Neural cell (in vitro differentiated cells): ENCODE data around the gene RPL36A. TPM values are rescaled to one million over a fixed set of nuclear protein-coding genes. Genes with fewer than 3 reads are reported as not detected.

Source experiments
- H2AFZ ChIP-seq: fragments of 200-600, 300-800 bp; sonication (generic), shearing (Covaris generic); 2 replicates; pipeline ENCODE4 v1.6.0; 2014; ENCODE audit warnings: low read depth, mild to moderate bottlenecking, antibody characterized with exemption, low read length, moderate library complexity
- H3F3A ChIP-seq: fragments of 200-600 bp; shearing (Covaris generic); 2 replicates; pipeline ENCODE4 v1.6.1; 2016; ENCODE audit warnings: mild to moderate bottlenecking, moderate library complexity, mixed read lengths, antibody characterized with exemption, low read length; ENCODE audit not compliant: insufficient read depth, poor library complexity, severe bottlenecking
- H3K27ac ChIP-seq: fragments of 200-600, 300-800 bp; sonication (generic), shearing (Covaris generic); 2 replicates; pipeline ENCODE4 v1.5.1; 2014; ENCODE audit warnings: mild to moderate bottlenecking, low read length, moderate library complexity
- H3K27me3 ChIP-seq: fragments of 300-800, 200-600 bp; sonication (generic), shearing (Covaris generic); 2 replicates; pipeline ENCODE4 v1.6.0; 2014; ENCODE audit warnings: mild to moderate bottlenecking, low read depth, low read length, moderate library complexity; ENCODE audit not compliant: insufficient read depth
- H3K36me3 ChIP-seq: fragments of 300-800, 200-600 bp; sonication (generic), shearing (Covaris generic); 2 replicates; pipeline ENCODE4 v1.5.1; 2014; ENCODE audit warnings: mild to moderate bottlenecking, antibody characterized with exemption, low read length, moderate library complexity; ENCODE audit not compliant: insufficient read depth
- H3K4me2 ChIP-seq: fragments of 300-800, 200-600 bp; sonication (generic), shearing (Covaris generic); 2 replicates; pipeline ENCODE4 v1.6.0; 2014; ENCODE audit warnings: mild to moderate bottlenecking, low read length
- H3K4me3 ChIP-seq: fragments of 300-800, 200-600 bp; sonication (generic), shearing (Covaris generic); 2 replicates; pipeline ENCODE4 v1.5.1; 2014; ENCODE audit warnings: mild to moderate bottlenecking, low read length, moderate library complexity
- H3K79me2 ChIP-seq: fragments of 200-600 bp; shearing (Covaris generic); replicated peaks from 2 replicates; pipeline ENCODE4 v1.6.0; 2014; ENCODE audit warnings: mild to moderate bottlenecking, low read length, moderate library complexity; ENCODE audit not compliant: insufficient read depth
- H3K9ac ChIP-seq: fragments of 300-800, 200-600 bp; sonication (generic), shearing (Covaris generic); 2 replicates; pipeline ENCODE4 v1.6.1; 2016; ENCODE audit warnings: mild to moderate bottlenecking, low read length, mixed read lengths
- H3K9me2 ChIP-seq: fragments of 200-600 bp; shearing (Covaris generic); 2 replicates; pipeline ENCODE4 v1.6.1; 2016; ENCODE audit warnings: mild to moderate bottlenecking, low read length, mixed read lengths; ENCODE audit not compliant: insufficient read depth
- H3K9me3 ChIP-seq: fragments of 200-600, 300-800 bp; sonication (generic), shearing (Covaris generic); 2 replicates; pipeline ENCODE4 v1.6.1; 2016; ENCODE audit warnings: mild to moderate bottlenecking, mixed run types, low read length, moderate library complexity, mixed read lengths
- H4K20me1 ChIP-seq: fragments of 200-600 bp; shearing (Covaris generic); 2 replicates; pipeline ENCODE4 v1.6.1; 2016; ENCODE audit warnings: mild to moderate bottlenecking, mixed run types; ENCODE audit not compliant: insufficient read depth
- EP300 ChIP-seq: fragments of 450-650 bp; conservative IDR thresholded peaks from 2 replicates; pipeline ENCODE4 v1.6.1; 2014; ENCODE audit warnings: antibody characterized with exemption, mild to moderate bottlenecking, moderate library complexity; ENCODE audit not compliant: poor library complexity, severe bottlenecking
- EZH2 ChIP-seq: fragments of 200-600, 300-800 bp; shearing (Covaris generic), sonication (generic); IDR thresholded peaks from 2 replicates; pipeline ENCODE4 v1.6.1; 2014; ENCODE audit warnings: antibody characterized with exemption, low read length, borderline replicate concordance, mild to moderate bottlenecking; ENCODE audit not compliant: insufficient read depth, poor library complexity, severe bottlenecking
- MXI1 ChIP-seq: fragments of 450-650 bp; conservative IDR thresholded peaks from 2 replicates; pipeline ENCODE4 v1.6.1; 2014; ENCODE audit warnings: antibody characterized with exemption, mild to moderate bottlenecking; ENCODE audit not compliant: poor library complexity, severe bottlenecking
- POLR2AphosphoS5 ChIP-seq: IDR thresholded peaks from 2 replicates; pipeline ENCODE4 v1.6.1; 2012
- RAD21 ChIP-seq: fragments of 450-650 bp; conservative IDR thresholded peaks from 2 replicates; pipeline ENCODE4 v1.6.1; 2014; ENCODE audit warnings: antibody characterized with exemption, mild to moderate bottlenecking, moderate library complexity
- SMC3 ChIP-seq: fragments of 450-650 bp; conservative IDR thresholded peaks from 2 replicates; pipeline ENCODE4 v1.6.1; 2014; ENCODE audit warnings: antibody characterized with exemption, mild to moderate bottlenecking, moderate library complexity; ENCODE audit not compliant: poor library complexity
- TAF1 ChIP-seq: IDR thresholded peaks from 2 replicates; pipeline ENCODE4 v1.6.1; 2012; ENCODE audit warnings: low read depth
- polyA plus RNA-seq: library from polyadenylated mRNA; depleted of rRNA; stranded (reverse); fragments of >200 nt; gene quantifications from 2 replicates; pipeline ENCODE4 v1.2.3, GENCODE V29; 2014
- TF ChIP-seq, protein P1 (sequence below): fragments of 450-650 bp; IDR thresholded peaks from 2 replicates; pipeline ENCODE4 v1.5.1; 2014; ENCODE audit warnings: antibody characterized with exemption, mild to moderate bottlenecking, moderate library complexity; ENCODE audit not compliant: poor library complexity, severe bottlenecking
- TF ChIP-seq, protein P2 (sequence below): IDR thresholded peaks from 2 replicates; pipeline ENCODE4 v1.6.1; 2012; ENCODE audit warnings: borderline replicate concordance

RPL36A gene
- polyA plus RNA-seq, 1 donor from 2014 or later: 1,978 TPM

DNA sequence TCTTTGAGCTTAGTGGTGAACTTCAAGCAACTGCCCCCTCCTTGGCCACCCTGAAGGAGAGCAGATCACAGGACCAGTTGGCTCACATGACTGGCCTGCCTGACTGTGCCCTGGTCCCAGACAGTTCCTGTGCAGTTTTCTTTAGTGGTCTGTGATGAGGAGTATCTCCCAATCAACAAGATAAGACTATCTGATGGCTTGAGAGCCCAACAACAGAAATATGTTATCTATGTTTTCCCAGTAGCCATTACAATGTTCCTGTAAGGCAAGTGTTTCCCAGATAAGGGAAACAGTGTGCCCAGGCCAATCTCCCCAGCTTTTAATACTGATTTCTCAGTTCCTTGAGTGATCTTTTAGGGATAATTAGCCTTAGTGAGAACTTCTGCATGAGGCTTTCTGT lies 28.1 kb upstream of the RPL36A start:
- H3F3A ChIP-seq: no peaks in the 10 kb centered on the region
- no peak for TF ChIP-seq POLR2AphosphoS5
- no peak for TF ChIP-seq EZH2
- no peak for TF ChIP-seq MXI1
- no peaks in the 10 kb centered on the region for H3K79me2 ChIP-seq
- no peak overlapping the region for H2AFZ ChIP-seq
- H4K20me1 ChIP-seq: no peaks in the 10 kb centered on the region
- no peaks in the 10 kb centered on the region for H3K9me3 ChIP-seq
- H3K4me3 ChIP-seq: no peak overlapping the region
- H3K9me2 ChIP-seq: no peaks in the 10 kb centered on the region
- H3K27ac ChIP-seq: no peak overlapping the region
- no peak overlapping the region for H3K4me2 ChIP-seq
- no peaks in the 10 kb centered on the region for H3K27me3 ChIP-seq
- H3K36me3 ChIP-seq: no peaks in the 10 kb centered on the region
- H3K9ac ChIP-seq: no peak overlapping the region

GRCh38 chrX:101365301-101365795 lies 25.5 kb upstream of the RPL36A start:
- no peak overlapping the region for H3K4me2 ChIP-seq
- H4K20me1 ChIP-seq: no peaks in the 10 kb centered on the region
- TF ChIP-seq RAD21: no peak
- TF ChIP-seq TAF1: no peak
- no peak for TF ChIP-seq SMC3
- no peak for TF ChIP-seq EZH2
- TF ChIP-seq MXI1: no peak
- TF ChIP-seq POLR2AphosphoS5: no peak
- TF ChIP-seq, protein P1, sequence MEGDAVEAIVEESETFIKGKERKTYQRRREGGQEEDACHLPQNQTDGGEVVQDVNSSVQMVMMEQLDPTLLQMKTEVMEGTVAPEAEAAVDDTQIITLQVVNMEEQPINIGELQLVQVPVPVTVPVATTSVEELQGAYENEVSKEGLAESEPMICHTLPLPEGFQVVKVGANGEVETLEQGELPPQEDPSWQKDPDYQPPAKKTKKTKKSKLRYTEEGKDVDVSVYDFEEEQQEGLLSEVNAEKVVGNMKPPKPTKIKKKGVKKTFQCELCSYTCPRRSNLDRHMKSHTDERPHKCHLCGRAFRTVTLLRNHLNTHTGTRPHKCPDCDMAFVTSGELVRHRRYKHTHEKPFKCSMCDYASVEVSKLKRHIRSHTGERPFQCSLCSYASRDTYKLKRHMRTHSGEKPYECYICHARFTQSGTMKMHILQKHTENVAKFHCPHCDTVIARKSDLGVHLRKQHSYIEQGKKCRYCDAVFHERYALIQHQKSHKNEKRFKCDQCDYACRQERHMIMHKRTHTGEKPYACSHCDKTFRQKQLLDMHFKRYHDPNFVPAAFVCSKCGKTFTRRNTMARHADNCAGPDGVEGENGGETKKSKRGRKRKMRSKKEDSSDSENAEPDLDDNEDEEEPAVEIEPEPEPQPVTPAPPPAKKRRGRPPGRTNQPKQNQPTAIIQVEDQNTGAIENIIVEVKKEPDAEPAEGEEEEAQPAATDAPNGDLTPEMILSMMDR: no peak
- TF ChIP-seq, protein P2, sequence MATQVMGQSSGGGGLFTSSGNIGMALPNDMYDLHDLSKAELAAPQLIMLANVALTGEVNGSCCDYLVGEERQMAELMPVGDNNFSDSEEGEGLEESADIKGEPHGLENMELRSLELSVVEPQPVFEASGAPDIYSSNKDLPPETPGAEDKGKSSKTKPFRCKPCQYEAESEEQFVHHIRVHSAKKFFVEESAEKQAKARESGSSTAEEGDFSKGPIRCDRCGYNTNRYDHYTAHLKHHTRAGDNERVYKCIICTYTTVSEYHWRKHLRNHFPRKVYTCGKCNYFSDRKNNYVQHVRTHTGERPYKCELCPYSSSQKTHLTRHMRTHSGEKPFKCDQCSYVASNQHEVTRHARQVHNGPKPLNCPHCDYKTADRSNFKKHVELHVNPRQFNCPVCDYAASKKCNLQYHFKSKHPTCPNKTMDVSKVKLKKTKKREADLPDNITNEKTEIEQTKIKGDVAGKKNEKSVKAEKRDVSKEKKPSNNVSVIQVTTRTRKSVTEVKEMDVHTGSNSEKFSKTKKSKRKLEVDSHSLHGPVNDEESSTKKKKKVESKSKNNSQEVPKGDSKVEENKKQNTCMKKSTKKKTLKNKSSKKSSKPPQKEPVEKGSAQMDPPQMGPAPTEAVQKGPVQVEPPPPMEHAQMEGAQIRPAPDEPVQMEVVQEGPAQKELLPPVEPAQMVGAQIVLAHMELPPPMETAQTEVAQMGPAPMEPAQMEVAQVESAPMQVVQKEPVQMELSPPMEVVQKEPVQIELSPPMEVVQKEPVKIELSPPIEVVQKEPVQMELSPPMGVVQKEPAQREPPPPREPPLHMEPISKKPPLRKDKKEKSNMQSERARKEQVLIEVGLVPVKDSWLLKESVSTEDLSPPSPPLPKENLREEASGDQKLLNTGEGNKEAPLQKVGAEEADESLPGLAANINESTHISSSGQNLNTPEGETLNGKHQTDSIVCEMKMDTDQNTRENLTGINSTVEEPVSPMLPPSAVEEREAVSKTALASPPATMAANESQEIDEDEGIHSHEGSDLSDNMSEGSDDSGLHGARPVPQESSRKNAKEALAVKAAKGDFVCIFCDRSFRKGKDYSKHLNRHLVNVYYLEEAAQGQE: no peak
- TF ChIP-seq EP300: no peak
- H3K4me3 ChIP-seq: no peak overlapping the region
- H3K9me2 ChIP-seq: no peaks in the 10 kb centered on the region
- no peaks in the 10 kb centered on the region for H3K9me3 ChIP-seq
- H3K36me3 ChIP-seq: no peaks in the 10 kb centered on the region
- H3K27me3 ChIP-seq: no peaks in the 10 kb centered on the region
- no peaks in the 10 kb centered on the region for H3F3A ChIP-seq
- H3K9ac ChIP-seq: no peak overlapping the region
- H2AFZ ChIP-seq: no peak overlapping the region
- H3K27ac ChIP-seq: no peak overlapping the region
- no peaks in the 10 kb centered on the region for H3K79me2 ChIP-seq

DNA sequence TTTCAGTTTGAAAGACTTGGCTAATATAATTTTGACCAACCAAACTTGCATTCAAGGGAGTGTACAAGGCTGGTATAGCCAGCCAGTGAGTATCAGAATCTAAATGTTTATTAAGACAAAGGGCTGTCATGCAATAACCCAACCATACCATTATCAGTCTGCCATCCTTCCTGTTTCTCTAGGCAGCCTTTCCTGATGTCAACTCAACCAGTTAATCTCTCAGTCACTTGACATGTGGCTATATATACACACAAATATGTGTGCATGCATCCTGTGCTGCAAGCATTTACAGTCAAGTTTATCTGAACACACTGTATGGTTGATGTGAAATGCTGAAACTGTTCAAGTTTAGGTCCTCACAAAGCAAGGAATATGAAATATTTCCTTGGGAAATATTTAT lies 22.0 kb upstream of the RPL36A start:
- no peak overlapping the region for H3K4me3 ChIP-seq
- no peaks in the 10 kb centered on the region for H3F3A ChIP-seq
- no peak for TF ChIP-seq EP300
- no peak for TF ChIP-seq TAF1
- TF ChIP-seq EZH2: no peak
- no peaks in the 10 kb centered on the region for H3K9me2 ChIP-seq
- no peaks in the 10 kb centered on the region for H3K9me3 ChIP-seq
- no peaks in the 10 kb centered on the region for H3K79me2 ChIP-seq
- no peak overlapping the region for H2AFZ ChIP-seq
- H3K27me3 ChIP-seq: no peaks in the 10 kb centered on the region
- no peak overlapping the region for H3K27ac ChIP-seq
- no peaks in the 10 kb centered on the region for H3K36me3 ChIP-seq
- no peak overlapping the region for H3K9ac ChIP-seq
- H3K4me2 ChIP-seq: no peak overlapping the region
- H4K20me1 ChIP-seq: no peaks in the 10 kb centered on the region
